ENCODE data around the gene GCLM.

GRCh38 chr1:93908394-93909145, 660 bp downstream of the GCLM start:
- TF ChIP-seq POU5F1 (IDR thresholded peaks at IDR 0.05; ENCODE audit: borderline replicate concordance, low read depth, low read length, partially characterized antibody) (no peak), TAF7 (tag; IDR thresholded peaks at IDR 0.05) (no peak), EZH2 (IDR thresholded peaks at IDR 0.05; ENCODE audit: borderline replicate concordance, low read depth, low read length) (no peak), SMARCB1 (IDR thresholded peaks at IDR 0.05; ENCODE audit: insufficient read length, low read depth) (no peak), NFE2L1 (tag; IDR thresholded peaks at IDR 0.05; ENCODE audit: borderline replicate concordance, low read depth) (no peak), CREB1 (IDR thresholded peaks at IDR 0.05) (no peak), CREB1 (CRISPR knock-in tag; IDR thresholded peaks at IDR 0.05) (no peak), CTCF (IDR thresholded peaks at IDR 0.05 in 2 of 3, conservative IDR thresholded peaks at IDR 0.05 in 1 of 3; ENCODE audit: insufficient read depth in 2 of 3, low read depth in 1 of 3, low read length in 3 of 3) (no peak), E2F1 (CRISPR knock-in tag; IDR thresholded peaks at IDR 0.05) (no peak), BRF1 (IDR thresholded peaks at IDR 0.05; ENCODE audit: borderline replicate concordance, extremely low read depth, insufficient read length) (no peak), HIVEP1 (CRISPR knock-in tag; IDR thresholded peaks at IDR 0.05) (no peak)

All from K562 (cell line).